Stomach (tissue), 4 donors: Measurements from ENCODE around the gene WWP2.

Experiments used
- CTCF ChIP-seq, 7 experiments: fragments of 450-650 bp in 4 of 7; fragments of 200-600 bp in 3 of 7; sonication (generic) in 3 of 7; IDR thresholded peaks; one replicate each; pipeline ENCODE4 v1.5.1; 2016 to 2019; ENCODE audit warnings: antibody characterized with exemption in 7 of 7, control low read depth in 2 of 7, mild to moderate bottlenecking in 1 of 7
- EP300 ChIP-seq: sonication (generic); formaldehyde crosslinking; IDR thresholded peaks from one replicate; pipeline ENCODE4 v1.6.1; 2017; ENCODE audit warnings: antibody characterized with exemption
- POLR2A ChIP-seq, 4 donors: fragments of 450-650 bp; IDR thresholded peaks; one replicate each; pipeline ENCODE4 v1.6.1; 2016; ENCODE audit warnings: antibody characterized with exemption in 4 of 4, control low read depth in 2 of 4, mild to moderate bottlenecking in 1 of 4, moderate library complexity in 1 of 4
- POLR2AphosphoS5 ChIP-seq, 3 donors: sonication (generic); formaldehyde crosslinking; IDR thresholded peaks; one replicate each; pipeline ENCODE4 v1.6.1; 2016; ENCODE audit warnings: antibody characterized with exemption in 3 of 3

GRCh38 chr16:69830146-69830533, 68.0 kb downstream of the WWP2 start:
- TF ChIP-seq CTCF (IDR thresholded peaks at IDR 0.05) (no peak), POLR2A (IDR thresholded peaks at IDR 0.05) (no peak), EP300 (no peak), POLR2AphosphoS5 (IDR thresholded peaks at IDR 0.05) (no peak)
